Spleen (tissue), 11 donors: Measurements from ENCODE around the gene ARSG. TPM values are rescaled to one million over a fixed set of nuclear protein-coding genes. Genes with fewer than 3 reads are reported as not detected.

Experiments used
- DNase-seq: peaks from one replicate; pipeline ENCODE4 v3.0.0-alpha.2; 2020
- H3K27ac ChIP-seq, 8 donors: fragments of 200-600 bp; sonication (generic) in 7 of 8; 1 replicate in 4 of 8; 2 replicates in 4 of 8; pipeline versions ENCODE4 v1.5.0 to v1.8.0; 2016 to 2021; ENCODE audit warnings: inconsistent platforms in 4 of 8, mild to moderate bottlenecking in 4 of 8, moderate library complexity in 1 of 8
- H3K27me3 ChIP-seq, 7 donors: fragments of 200-600 bp; sonication (generic) in 6 of 7; replicated peaks in 1 of 7; 1 replicate in 4 of 7; 2 replicates in 3 of 7; pipeline versions ENCODE4 v1.5.0 to v1.8.0; 2016 to 2021; ENCODE audit warnings: inconsistent platforms in 3 of 7, mild to moderate bottlenecking in 1 of 7
- H3K36me3 ChIP-seq, 6 donors: fragments of 200-600 bp; sonication (generic) in 5 of 6; 1 replicate in 4 of 6; 2 replicates in 2 of 6; pipeline versions ENCODE4 v1.5.0 to v1.8.0; 2016 to 2021; ENCODE audit warnings: inconsistent platforms in 2 of 6
- H3K4me1 ChIP-seq, 6 donors: fragments of 200-600 bp; sonication (generic) in 5 of 6; 1 replicate in 3 of 6; 2 replicates in 3 of 6; pipeline versions ENCODE4 v1.5.0 to v1.8.0; 2016 to 2021; ENCODE audit warnings: inconsistent platforms in 3 of 6
- H3K4me3 ChIP-seq, 8 donors: fragments of 200-600 bp; sonication (generic) in 7 of 8; 1 replicate in 4 of 8; 2 replicates in 4 of 8; pipeline versions ENCODE4 v1.5.0 to v1.8.0; 2016 to 2021; ENCODE audit warnings: inconsistent platforms in 4 of 8, mild to moderate bottlenecking in 4 of 8, moderate library complexity in 2 of 8
- H3K9me3 ChIP-seq, 8 donors: fragments of 200-600 bp; sonication (generic) in 7 of 8; 1 replicate in 4 of 8; 2 replicates in 4 of 8; pipeline versions ENCODE4 v1.5.0 to v1.8.0; 2016 to 2021; ENCODE audit warnings: inconsistent platforms in 4 of 8
- CTCF ChIP-seq, 11 experiments: fragments of 200-600 bp in 7 of 11; fragments of 450-650 bp in 4 of 11; sonication (generic) in 4 of 11; IDR thresholded peaks in 8 of 11; conservative IDR thresholded peaks in 3 of 11; 1 replicate in 7 of 11; 2 replicates in 4 of 11; pipeline versions ENCODE4 v1.4.0 to v1.8.0; 2016 to 2021; ENCODE audit warnings: antibody characterized with exemption in 11 of 11, inconsistent platforms in 4 of 11, mild to moderate bottlenecking in 1 of 11
- POLR2A ChIP-seq, 3 donors: fragments of 450-650 bp; IDR thresholded peaks; one replicate each; pipeline ENCODE4 v1.5.1; 2017; ENCODE audit warnings: antibody characterized with exemption in 3 of 3, mild to moderate bottlenecking in 1 of 3
- POLR2AphosphoS5 ChIP-seq, 3 donors: sonication (generic); formaldehyde crosslinking; IDR thresholded peaks; one replicate each; pipeline ENCODE4 v1.5.1; 2017; ENCODE audit warnings: antibody characterized with exemption in 3 of 3
- WGBS, 5 donors: extraction: QIAGEN DNeasy Blood & Tissue Kit in 3 of 5; methylation state at CpG; one replicate each; pipeline versions ENCODE4 v1.1.5 to v1.1.7; 2013 to 2018; 5-methylcytosine and 5-hydroxymethylcytosine counted together
- intact Hi-C: fragments of 100-400 bp; cut with DNase I; formaldehyde crosslinking; loops from one replicate; pipeline ENCODE4 v1.15.0; 2023; ENCODE audit warnings: low total_unique reads
- polyA plus RNA-seq, 3 donors: library from polyadenylated mRNA; stranded (reverse); fragments of 200-250 nt; gene quantifications; one replicate each; pipeline ENCODE4 v1.2.1, GENCODE V29; 2013
- total RNA-seq, 7 donors: library from RNA; depleted of rRNA in 3 of 7; stranded (reverse); fragments of >200 nt in 3 of 7; fragmentation: NEBNext Ultra II Directional in 4 of 7; extraction: Animal tissue kit (Norgen Biotek cat#: 25700) in 4 of 7; gene quantifications; one replicate each; pipeline versions ENCODE4 v1.1.0 to v1.2.1, GENCODE V29; 2016 to 2021
- donor health status: healthy with polysubstance abuse.
- donor health status: DM: no; HTN: no; CAD: no; lungs with moderate emphysema.
- donor health status: DM: no; HTN: no; CAD: no.
- donor health status: Bipolar disorder and iron deficiency.
- donor health status: healthy.
- donor health status: DM: no; HTN: no; CAD: no.
- donor health status: DM: yes; HTN: yes; CAD: no.

The ARSG gene
- total and polyA plus RNA-seq, 10 donors = 1.5 to 24.3 (median 14.2) TPM

- Histone ChIP-seq H3K36me3 (peaks cover 0 to 18% (median 0%) of the 10 kb centered on the region in 6 donors), H3K4me1 (peaks cover 0 to 24% (median 11%) of the 10 kb centered on the region in 6 donors), H3K4me3 (no peak overlapping the region), H3K27me3 (no peaks in the 10 kb centered on the region), H3K9me3 (peaks cover 0 to 17% (median 13%) of the 10 kb centered on the region in 8 donors), H3K27ac (no peak overlapping the region)
- intact Hi-C loops = no loop called here
- no peak for TF ChIP-seq POLR2AphosphoS5 (IDR thresholded peaks at IDR 0.05)
- TF ChIP-seq CTCF (IDR thresholded peaks at IDR 0.05 in 8 of 11, conservative IDR thresholded peaks at IDR 0.05 in 3 of 11) = no peak
- no peak for TF ChIP-seq POLR2A (IDR thresholded peaks at IDR 0.05)
- DNase-seq = no peak
- 63 to 72% (median 71%) methylated on average over 10 of the region's 10 CpGs for whole genome bisulfite sequencing, 5 donors
Measured at GRCh38 chr17:68396226-68397107, 105.2 kb downstream of the ARSG start.

- TF ChIP-seq POLR2AphosphoS5 (IDR thresholded peaks at IDR 0.05) (no peak), CTCF (IDR thresholded peaks at IDR 0.05 in 8 of 11, conservative IDR thresholded peaks at IDR 0.05 in 3 of 11) (no peak), POLR2A (IDR thresholded peaks at IDR 0.05) (no peak)
- Histone ChIP-seq H3K4me1 (peaks cover 0 to 24% (median 11%) of the 10 kb centered on the region in 6 donors), H3K36me3 (peaks cover 0 to 19% (median 0%) of the 10 kb centered on the region in 6 donors), H3K27me3 (no peaks in the 10 kb centered on the region), H3K4me3 (no peak overlapping the region), H3K27ac (no peak overlapping the region), H3K9me3 (peaks cover 0 to 17% (median 13%) of the 10 kb centered on the region in 8 donors)
- DNase-seq = no peak
- 55 to 66% (median 58%) methylated on average over 7 of the region's 7 CpGs for WGBS, 5 donors
- intact Hi-C loops = no loop called here
Measured at GRCh38 chr17:68397108-68397536, 105.8 kb downstream of the ARSG start.

- Histone ChIP-seq H3K9me3 (peaks cover 0 to 17% (median 13%) of the 10 kb centered on the region in 8 donors), H3K27me3 (no peaks in the 10 kb centered on the region), H3K4me1 (peaks cover 0 to 24% (median 11%) of the 10 kb centered on the region in 6 donors), H3K4me3 (no peak overlapping the region), H3K36me3 (peaks cover 0 to 19% (median 0%) of the 10 kb centered on the region in 6 donors), H3K27ac (peak overlapping the region in 1 of 8 donors; percentile 40)
- peak; percentile 80 for DNase-seq
- TF ChIP-seq POLR2A (IDR thresholded peaks at IDR 0.05) (no peak), CTCF (IDR thresholded peaks at IDR 0.05 in 8 of 11, conservative IDR thresholded peaks at IDR 0.05 in 3 of 11) (peak; percentile 64 to 87 (median 79)), POLR2AphosphoS5 (IDR thresholded peaks at IDR 0.05) (peak in 1 of 3 donors; percentile 32)
- WGBS, 5 donors = 14 to 29% (median 19%) methylated on average over 10 to 11 of the region's 11 CpGs
- intact Hi-C loops = no loop called here
Measured at GRCh38 chr17:68398691-68399637, 107.7 kb downstream of the ARSG start.
